Mesenteric fat pad (tissue), 1 donor: ENCODE measurements around the gene MUC7. TPM values are rescaled to one million over a fixed set of nuclear protein-coding genes. Genes with fewer than 3 reads are reported as not detected.
"Not testable (repeated sequence)": the region's sequence is repeated elsewhere in the genome, so short reads cannot be mapped to it uniquely, and the experiment has no call there.

Source experiments
- DNase-seq: peaks from one replicate; pipeline ENCODE4 v3.0.0-alpha.2; 2020; ENCODE audit warnings: low spot score
- long read RNA-seq: library from polyadenylated mRNA; unstranded; transcript quantifications from one replicate; pipeline ENCODE4 v2.0.0, GENCODE V29; 2020
- total RNA-seq: library from RNA; stranded (reverse); fragmentation: NEBNext Ultra II Directional; extraction: Animal tissue kit (Norgen Biotek cat#: 25700); gene quantifications from one replicate; pipeline ENCODE4 v1.2.1, GENCODE V29; 2021
- donor health status: DM: yes; HTN: yes; CAD: no.

Gene MUC7
- total RNA-seq = not detected
- long read RNA-seq = 0 reads

DNA sequence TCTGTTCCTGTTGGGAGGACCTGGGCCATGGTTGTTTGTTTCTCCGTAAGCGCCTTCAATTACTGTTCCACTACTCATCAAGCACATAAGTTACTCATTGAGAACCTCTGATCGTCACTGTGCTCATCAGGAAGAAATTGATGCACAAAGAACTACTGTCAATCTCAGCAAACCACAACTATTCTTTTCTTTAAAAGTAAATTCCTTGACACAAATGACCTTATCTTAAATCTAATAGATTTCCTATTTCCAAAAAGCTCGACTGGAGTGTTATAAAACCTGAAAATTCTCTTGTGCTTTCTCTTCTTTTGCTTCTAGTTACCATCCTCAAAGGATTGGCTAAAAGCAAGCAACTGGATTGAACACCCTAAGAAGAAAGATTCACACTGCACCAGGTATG lies at the start of gene MUC7:
Gene MUC7, plus strand, starts transcription at position 301 of the 400 bp plus-strand sequence. CDS start 1,825 bp downstream, outside the sequence.
- no peak for DNase-seq

DNA sequence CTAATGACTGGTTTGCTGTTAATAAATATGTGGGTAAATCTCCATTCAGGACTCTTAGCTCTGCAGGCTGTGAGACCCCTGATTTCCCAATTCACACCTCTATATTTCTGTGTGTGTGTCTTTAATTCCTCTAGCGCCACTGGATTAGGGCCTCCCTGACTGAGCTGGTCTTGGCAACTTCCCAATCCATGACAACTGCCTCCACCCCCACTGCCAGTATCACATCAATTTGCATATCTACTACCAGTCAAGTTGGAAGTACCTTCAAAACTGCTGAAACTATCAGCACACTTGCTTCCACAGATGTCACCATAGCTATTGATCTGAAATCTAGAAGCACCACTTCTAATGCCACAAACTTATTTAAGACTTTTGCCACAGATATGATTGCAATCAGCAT lies 46.7 kb upstream of the MUC7 start:
- DNase-seq = no peak

DNA sequence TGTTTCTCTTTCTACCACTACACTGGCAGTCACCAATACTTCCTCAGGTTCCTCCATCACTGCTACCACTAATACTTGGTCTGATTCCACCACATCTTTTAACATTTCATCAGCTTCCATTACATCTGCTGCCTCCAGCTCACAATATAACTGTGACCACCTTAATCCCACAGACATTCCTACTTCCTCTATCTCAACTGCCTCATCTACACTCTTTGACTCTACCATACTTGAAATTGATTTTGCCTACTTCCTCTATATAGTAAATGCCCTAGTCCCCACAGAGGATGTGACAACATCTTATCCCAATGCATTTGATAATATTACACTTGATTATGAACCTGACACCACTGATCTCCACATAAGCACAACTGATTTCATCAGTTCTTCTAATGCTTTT lies 45.2 kb upstream of the MUC7 start:
- DNase-seq = no peak

DNA sequence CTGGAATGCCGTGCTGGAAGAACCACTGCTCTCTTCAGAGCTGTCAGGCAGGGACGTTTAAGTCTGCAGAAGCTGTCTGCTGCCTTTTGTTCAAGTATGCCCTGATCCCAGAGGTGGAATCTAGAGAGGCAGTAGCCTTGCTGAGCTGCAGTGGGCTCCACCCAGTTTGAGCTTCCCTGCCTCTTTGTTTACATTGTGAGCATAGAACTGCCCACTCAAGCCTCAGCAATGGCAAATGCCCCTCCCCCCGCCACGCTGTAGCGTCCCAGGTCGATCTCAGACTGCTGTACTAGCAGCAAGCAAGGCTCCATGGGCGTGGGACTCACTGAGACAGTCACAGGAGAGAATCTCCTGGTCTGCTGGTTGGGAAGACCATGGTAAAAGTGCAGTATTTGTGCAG lies 34.8 kb upstream of the MUC7 start:
- no peak for DNase-seq

DNA sequence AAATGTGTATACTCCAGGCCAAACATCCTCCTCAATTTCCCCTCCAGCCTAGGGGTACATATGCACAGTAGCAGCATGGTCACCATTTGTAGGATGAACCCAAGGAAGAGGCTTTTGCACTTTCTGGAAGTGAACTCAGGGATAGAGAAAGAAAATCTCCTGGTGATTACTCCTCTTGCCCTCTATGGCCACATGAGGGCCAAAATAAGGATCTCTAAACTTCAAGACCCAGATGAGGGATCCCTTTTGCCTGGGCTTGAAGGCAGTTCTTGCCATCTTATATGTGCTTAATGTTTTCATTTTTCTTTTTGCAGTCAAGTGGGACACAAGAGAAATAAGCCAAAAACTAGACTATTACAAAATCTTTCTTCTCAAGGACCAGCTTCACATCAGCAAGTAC lies 29.5 kb upstream of the MUC7 start:
- no peak for DNase-seq

DNA sequence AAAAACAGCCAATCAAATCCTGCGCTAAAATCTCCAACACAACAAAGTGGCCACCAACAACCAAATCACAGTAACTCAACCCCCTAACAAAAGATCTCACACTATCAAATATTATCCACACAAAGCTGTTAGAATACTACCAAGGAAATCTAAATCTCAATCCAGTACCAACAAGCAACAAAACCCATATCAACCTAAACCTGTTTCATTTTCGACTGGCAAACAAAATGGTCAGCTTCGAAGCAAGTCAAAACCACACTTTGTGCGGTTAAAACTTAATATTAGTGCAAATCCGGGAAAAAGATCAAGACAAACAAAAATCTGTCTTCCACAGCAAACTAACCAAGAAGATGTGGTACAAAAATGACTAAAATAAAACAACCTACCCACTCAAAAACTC lies 28.7 kb upstream of the MUC7 start:
- no peak for DNase-seq

DNA sequence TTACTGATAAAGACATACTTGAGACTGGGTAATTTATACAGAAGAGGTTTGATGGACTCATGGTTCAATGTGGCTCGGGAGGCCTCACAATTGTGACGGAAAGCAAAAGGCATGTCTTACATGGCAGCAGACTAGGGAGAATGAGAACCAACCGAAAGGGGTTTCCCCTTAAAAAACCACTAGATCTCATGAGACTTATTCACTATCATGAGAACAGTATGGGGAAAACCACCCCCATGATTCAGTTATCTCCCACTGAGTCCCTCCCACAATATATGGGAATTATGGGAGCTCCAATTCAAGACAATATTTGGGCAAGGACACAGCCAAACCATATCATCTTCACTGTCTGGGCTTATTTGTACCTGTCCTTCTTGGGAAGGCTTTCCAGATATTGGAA lies 22.8 kb upstream of the MUC7 start:
- DNase-seq = no peak

DNA sequence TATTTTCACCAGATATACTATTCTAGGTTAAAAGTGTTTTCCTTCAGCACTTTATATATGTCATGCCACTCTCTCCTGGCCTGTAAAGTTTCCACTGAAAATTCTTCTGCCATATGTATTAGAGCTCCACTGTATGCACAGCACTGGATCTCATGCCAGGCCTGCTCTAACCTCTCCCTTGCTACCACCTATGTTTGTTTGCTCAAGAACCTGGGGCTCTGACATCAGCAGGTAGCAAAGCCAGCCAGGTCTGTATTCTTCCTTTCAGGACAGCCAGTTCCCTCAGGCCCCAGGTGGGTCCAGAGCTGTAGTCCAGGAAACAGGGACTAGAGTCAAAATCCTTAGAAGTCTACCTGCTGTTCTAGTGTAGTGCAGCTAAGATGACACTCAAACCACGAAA lies 19.1 kb upstream of the MUC7 start:
- DNase-seq = no peak

DNA sequence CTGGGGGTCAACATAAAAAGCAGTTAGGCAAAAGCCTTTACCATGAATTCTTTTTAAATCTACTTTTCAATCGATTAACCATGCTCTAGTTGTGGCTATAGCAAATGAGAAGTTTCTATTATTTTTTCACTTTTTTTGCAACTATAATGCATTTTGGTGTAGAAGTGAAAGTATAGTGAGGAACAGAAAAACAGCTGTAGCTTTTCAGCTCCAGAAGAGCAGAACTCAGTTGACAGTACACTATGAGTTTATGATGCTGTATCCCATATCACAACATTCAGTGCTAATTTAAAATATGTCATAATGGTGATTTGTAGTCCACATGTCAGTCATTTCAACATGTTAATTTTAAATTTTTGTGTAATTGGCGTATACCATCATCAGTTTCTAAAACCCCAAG lies 8.7 kb upstream of the MUC7 start:
- DNase-seq = no peak

DNA sequence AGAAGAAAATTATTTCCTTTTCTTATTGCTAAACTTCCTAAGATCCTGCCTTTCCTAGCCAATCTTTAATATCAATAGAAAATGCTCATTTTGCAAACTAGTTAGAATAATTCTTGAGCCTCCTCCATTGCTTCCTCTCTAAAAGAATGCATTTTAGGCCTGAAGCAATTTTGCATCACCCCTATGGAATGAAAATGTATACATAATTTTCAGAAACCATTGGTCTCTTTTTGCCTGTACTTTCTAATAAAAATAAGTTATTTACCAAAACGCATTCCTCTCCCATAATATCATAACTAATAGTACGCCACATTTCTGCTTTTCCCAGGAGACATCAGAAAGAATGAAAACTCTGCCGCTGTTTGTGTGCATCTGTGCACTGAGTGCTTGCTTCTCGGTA lies 1.7 kb downstream of the MUC7 start:
- DNase-seq = no peak

DNA sequence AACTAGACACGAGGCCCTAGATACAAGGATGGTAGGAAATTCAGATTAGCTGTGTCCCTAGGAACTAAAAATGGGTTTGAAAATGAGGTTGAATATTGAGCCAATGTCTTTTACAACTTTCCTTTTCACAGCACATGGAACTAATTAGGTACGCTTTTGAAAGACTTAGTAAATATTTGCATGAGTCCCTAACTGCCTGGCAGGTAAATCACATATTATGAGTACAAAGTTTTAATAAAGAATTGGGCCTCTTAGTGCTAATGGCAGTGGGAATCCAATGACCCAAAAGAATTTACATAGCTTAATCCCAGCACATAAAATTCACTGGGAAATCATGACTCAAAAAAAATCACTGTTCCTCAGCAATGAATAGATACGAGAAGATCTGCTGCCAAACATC lies 16.8 kb downstream of the MUC7 start:
- DNase-seq = no peak

DNA sequence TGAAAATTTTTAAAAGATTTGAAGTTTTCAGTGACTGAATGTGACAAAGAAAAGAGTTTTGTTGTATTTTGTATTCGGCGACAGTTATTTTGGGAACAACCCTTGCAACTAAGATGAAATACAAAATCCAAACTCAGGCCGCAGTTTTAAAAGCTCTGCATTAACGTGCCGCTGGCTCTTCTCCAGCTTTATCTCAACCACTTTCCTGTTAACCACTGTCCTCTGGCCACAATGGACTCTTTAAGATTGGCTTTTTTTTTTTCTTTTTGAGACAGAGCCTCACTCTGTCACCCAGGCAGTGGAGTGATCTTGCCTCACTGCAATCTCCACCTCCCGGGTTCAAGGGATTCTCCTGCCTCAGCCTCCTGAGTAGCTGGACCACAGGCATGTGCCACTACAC lies 24.2 kb downstream of the MUC7 start:
- no peak for DNase-seq

DNA sequence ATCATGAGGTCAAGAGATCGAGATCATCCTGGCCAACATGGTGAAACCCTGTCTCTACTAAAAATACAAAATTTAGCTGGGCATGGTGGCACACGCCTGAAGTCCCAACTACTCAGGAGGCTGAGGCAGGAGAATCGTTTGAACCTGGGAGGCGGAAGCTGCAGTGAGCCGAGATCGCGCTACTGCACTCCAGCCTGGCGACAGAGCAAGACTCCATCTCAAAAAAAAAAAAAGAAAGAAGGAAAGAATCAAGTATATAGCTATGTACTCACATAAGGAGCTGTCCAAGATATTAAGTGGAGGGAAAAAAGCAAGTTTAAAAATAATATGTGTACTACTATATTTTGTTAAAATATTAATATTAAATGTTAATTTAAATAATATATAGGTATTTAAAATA lies 29.8 kb downstream of the MUC7 start:
- not testable (repeated sequence) for DNase-seq

DNA sequence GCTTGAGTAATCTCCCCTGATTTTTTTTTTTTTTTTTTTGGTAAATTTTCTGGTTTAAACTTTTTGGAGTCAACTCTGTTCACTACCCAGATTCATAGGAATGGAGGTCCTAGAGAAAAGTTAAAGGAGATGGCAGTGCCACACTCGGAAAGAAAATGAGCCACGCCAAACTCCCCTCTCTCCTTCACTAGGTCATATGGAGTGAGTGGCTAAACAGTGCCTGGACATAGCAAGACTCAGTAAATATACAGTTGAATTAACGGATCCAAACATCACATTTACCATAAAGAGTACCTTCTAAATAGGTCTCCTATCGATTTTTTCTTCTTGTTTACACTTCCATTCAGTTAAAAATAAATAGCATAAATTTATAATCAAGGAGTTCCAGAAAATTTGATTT lies 32.7 kb downstream of the MUC7 start:
- no peak for DNase-seq

DNA sequence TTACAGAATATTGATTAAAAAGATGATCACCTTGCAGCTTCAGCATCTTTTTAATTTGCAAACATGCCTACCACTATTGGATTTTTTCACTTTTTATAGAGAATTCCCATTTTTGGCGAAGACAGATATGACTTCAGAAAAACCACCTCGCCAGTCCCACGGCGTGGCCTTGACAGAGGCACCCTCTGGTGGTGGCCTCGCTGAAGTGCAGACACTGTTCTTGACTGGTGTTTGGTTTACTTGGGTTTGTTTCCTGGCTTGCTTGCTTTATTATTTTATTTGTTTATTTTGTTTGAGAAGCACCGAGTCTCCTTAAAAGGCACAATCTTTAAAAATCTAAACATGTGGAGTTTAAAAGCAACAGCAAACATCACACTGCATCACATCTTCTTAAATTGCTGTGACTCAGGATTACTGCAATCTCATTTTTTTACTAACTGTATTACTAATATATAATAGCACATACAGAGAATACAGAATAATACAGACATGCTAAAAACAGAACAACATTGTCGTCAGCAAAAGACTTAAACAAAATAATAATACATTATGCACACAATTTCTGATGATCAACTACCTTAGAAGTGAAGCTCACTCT lies 33.3 kb downstream of the MUC7 start:
- no peak for DNase-seq

DNA sequence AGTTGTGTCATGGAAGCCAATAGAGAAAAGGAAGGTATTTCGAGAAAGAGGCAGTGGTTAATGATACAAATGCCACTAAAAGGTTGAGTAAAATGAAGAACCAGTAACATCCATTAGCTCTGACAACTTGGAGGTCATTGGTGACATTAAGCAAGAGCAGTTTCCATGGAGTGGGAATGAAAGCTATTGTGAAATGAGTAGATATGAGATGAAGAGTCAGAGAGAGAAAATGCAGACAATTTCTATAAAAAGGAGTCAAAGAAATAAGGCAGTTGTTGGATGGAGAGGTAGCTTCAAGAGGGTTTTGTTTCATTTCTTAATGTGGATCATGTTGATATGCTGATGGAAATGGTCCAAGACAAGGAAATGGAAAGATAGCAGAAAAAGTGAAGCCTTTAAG lies 36.8 kb downstream of the MUC7 start:
- no peak for DNase-seq

DNA sequence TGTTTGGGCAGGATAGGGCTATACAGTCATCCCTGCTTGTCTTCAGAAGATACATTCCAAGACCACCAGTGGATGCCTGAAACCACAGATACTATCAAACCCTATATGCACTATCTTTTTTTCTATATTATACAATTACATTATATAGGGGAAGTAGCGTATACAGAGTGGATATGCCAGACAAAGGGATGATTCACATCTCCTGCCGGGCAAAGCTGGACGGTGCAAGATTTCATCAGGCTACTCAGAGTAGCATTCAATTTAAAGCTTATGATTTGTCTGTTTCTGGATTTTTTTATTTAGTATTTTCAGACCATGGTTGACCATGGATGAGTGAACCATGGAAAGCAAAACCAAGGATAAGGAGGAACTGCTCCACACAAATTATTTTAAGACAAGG lies 39.4 kb downstream of the MUC7 start:
- DNase-seq = no peak

DNA sequence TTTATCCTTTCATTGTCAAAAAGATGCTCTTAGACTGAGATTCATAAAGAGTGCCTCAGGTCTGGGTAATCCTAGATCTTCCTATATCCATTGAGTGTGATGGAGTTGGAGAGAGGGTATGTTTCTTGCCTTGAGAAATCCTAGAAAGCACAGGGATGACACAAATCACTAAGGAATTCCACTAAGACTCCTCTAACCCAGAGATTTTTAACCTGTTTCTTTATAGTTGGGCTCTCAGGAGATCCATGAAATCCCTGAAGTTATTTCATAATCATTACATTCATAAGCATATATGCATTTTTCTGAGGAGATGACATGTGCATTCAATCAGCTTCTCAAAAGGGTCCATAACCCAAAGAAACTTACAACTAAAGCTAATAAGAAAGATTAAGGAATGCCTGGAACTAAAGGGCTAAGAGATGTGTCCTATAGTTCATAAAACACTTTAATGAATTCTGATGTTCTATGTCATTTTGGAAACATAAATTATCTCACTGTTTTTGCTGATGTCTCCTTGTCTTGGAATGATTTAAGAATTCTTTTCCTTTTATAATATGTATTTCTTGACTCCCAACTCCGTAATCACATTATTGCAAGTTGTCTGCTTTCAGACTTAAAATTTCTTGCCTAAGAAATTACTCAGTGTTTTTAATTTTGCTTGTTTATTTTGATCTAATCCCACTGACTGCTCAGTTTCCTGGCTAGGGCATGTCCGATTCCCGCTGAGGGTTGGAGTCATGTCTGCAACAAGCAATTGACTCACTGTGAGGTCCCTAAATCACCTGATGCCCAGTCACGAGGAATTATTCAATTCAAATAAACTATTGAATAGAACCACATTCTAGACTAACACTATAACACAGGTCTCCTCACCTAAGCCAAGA lies 43.6 kb downstream of the MUC7 start:
- no peak for DNase-seq

DNA sequence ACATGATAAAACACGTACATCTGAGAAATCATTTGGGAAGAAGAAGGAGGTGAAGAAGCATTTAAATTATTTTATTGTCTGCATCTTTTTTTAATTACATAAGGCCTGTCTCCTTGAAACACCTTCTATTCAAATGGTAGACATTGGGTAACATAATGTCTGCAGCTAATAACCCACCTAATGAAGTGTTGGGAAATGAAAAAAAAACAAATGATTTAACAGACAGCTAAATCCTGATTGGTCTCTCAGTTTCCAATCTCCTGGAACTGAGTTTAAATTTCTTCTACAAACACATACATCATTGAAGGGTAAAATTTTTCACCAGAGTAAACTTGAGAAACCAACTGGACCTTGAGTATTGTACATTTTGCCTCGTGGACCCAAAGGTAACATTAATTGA lies 46.3 kb downstream of the MUC7 start, which contains the start of gene AMTN:
Gene AMTN, plus strand, starts transcription at position 301 of the 400 bp plus-strand sequence. CDS start 209 bp downstream, outside the sequence.
- DNase-seq = no peak

DNA sequence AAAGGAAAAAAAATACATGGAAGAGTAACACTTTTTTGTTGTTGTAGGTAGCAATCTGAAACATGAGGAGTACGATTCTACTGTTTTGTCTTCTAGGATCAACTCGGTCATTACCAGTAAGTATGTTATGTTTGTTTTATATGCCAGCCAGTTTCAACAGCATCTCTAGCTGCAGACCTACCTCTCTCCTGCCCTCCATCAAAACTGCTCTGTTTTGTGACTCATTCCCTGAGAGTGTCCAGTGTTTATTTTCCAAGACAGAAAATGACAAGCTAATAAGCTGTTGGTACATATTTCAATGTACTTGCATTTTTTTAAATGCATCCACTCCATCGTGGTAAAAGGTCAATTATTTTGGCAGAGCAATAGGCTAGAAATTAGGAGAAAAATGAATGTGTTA lies 46.7 kb downstream of the MUC7 start:
- DNase-seq = no peak

DNA sequence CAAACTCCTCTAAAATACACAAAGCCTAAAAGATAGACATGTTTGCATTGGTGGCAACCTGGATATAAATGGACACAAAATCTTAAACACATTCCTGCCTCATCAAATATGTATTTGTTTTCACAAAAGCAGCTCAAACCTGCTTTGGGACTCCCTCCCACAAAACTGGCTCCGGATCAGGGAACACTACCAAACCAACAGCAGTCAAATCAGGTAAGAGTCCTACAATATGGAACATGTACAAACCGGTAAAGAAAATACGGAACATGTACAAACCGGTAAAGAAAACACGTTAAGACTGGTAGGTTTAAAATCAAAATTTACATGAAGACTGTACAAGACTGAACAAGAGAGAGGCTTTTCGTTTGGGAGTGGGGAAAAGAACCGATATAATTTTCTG lies 50.6 kb downstream of the MUC7 start:
- no peak for DNase-seq

DNA sequence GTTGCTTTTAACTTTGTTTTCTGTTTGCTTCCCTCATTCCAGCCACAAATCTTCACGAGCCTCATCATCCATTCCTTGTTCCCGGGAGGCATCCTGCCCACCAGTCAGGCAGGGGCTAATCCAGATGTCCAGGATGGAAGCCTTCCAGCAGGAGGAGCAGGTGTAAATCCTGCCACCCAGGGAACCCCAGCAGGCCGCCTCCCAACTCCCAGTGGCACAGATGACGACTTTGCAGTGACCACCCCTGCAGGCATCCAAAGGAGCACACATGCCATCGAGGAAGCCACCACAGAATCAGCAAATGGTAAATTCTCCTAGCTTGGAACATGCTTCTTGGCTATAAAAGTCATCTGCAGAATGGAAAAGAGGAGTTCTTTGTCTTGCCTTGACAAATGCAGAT lies 59.0 kb downstream of the MUC7 start:
- DNase-seq = no peak

DNA sequence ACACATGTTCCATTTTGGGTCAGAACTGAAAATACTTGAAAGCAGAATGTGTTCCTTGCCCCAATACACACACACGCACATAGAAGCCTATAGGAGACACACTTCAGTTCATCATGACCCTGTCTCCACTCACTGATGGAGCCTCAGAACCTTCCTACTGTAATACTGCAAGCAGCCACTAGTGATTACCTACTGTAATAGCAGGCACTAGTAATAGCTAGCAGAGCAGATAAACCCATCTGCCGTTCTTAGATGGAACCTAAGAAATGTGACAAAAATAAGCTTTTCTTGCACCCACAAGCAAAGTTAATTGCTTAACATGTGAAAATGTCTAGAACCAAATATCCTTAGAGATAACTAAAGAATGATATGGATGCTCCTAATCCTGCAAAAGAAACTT lies 60.0 kb downstream of the MUC7 start:
- no peak for DNase-seq
